Measurements from ENCODE around the gene CSNK2A3. TPM values are rescaled to one million over a fixed set of nuclear protein-coding genes. Genes with fewer than 3 reads are reported as not detected.

The CSNK2A3 gene
- total RNA-seq, 1 experiment from 2014 or later, result 1.4 TPM

- CTCF ChIA-PET, result no interaction called here
- no peaks in the 10 kb centered on the region for H3K27me3 ChIP-seq (replicated peaks; ENCODE audit: insufficient read depth, low read depth, low read length, poor library complexity)
- no peaks in the 10 kb centered on the region for H3K36me3 ChIP-seq (ENCODE audit: insufficient read depth, low read length, poor library complexity, severe bottlenecking)
- H3K27ac ChIP-seq (ENCODE audit: low read depth, low read length, poor library complexity, severe bottlenecking), result no peak overlapping the region
- TF ChIP-seq EZH2 (IDR thresholded peaks at IDR 0.05; ENCODE audit: borderline replicate concordance, low read depth, low read length, poor library complexity, severe bottlenecking), result no peak
- no peak for TF ChIP-seq CTCF (conservative IDR thresholded peaks at IDR 0.05; ENCODE audit: low read depth, low read length)
- intact Hi-C loops (cut with micrococcal nuclease; ENCODE audit: unreplicated experiment), result no loop called here
- POLR2A ChIA-PET (ENCODE audit: low non-redundant PET), result interaction anchor here (0.6 kb wide), 1 partner anchor 34 kb away, joined by 3 read pairs; no protein-coding TSS in a partner anchor
- no peaks in the 10 kb centered on the region for H3K9me3 ChIP-seq (ENCODE audit: low read depth, low read length, poor library complexity, severe bottlenecking)
- no peak overlapping the region for H3K4me3 ChIP-seq (ENCODE audit: low read depth, low read length, poor library complexity, severe bottlenecking)
- no peaks in the 10 kb centered on the region for H3K4me1 ChIP-seq (ENCODE audit: insufficient read depth, low read length, poor library complexity, severe bottlenecking)
- DNase-seq (ENCODE audit: low spot score), result no peak
- BruUV-seq (replicated peaks), result no TSS peak
These were observed 28.5 kb upstream of the CSNK2A3 start for GRCh38 chr11:11381471-11382105.

GRCh38 chr11:11380883-11381282, 27.8 kb upstream of the CSNK2A3 start:
- no peak overlapping the region for H3K27ac ChIP-seq (ENCODE audit: low read depth, low read length, poor library complexity, severe bottlenecking)
- H3K36me3 ChIP-seq (ENCODE audit: insufficient read depth, low read length, poor library complexity, severe bottlenecking), result no peaks in the 10 kb centered on the region
- DNase-seq (ENCODE audit: low spot score), result no peak
- TF ChIP-seq CTCF (conservative IDR thresholded peaks at IDR 0.05; ENCODE audit: low read depth, low read length) (no peak), EZH2 (IDR thresholded peaks at IDR 0.05; ENCODE audit: borderline replicate concordance, low read depth, low read length, poor library complexity, severe bottlenecking) (no peak)
- intact Hi-C loops (cut with micrococcal nuclease; ENCODE audit: unreplicated experiment), result no loop called here
- H3K4me1 ChIP-seq (ENCODE audit: insufficient read depth, low read length, poor library complexity, severe bottlenecking), result no peaks in the 10 kb centered on the region
- no peaks in the 10 kb centered on the region for H3K27me3 ChIP-seq (replicated peaks; ENCODE audit: insufficient read depth, low read depth, low read length, poor library complexity)
- no TSS peak for BruUV-seq (replicated peaks)
- POLR2A ChIA-PET (ENCODE audit: low non-redundant PET), result no interaction called here
- H3K9me3 ChIP-seq (ENCODE audit: low read depth, low read length, poor library complexity, severe bottlenecking), result no peaks in the 10 kb centered on the region
- no peak overlapping the region for H3K4me3 ChIP-seq (ENCODE audit: low read depth, low read length, poor library complexity, severe bottlenecking)
- CTCF ChIA-PET, result no interaction called here

DNA sequence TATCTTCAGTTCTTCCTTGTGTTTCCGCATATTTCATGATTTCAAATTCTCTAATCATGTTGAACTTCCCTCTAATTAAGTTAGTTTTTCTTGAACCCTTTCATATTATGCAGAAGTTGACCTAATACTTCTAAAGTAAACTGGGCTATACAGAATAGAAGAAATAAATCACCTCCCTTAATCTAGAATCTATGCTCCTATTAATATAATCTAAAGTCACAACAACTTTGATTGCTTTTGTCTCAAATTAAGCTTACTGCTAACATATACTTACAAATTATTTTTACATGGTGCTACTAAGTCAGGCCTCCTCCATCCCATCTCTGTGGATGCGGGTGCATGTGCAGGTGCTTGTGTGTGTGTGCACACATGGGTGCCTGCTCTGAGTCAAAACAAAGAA, 27.3 kb upstream of the CSNK2A3 start:
- ChIA-PET CTCF (no interaction called here), POLR2A (ENCODE audit: low non-redundant PET) (no interaction called here)
- TF ChIP-seq EZH2 (IDR thresholded peaks at IDR 0.05; ENCODE audit: borderline replicate concordance, low read depth, low read length, poor library complexity, severe bottlenecking), result no peak
- no peak for TF ChIP-seq CTCF (conservative IDR thresholded peaks at IDR 0.05; ENCODE audit: low read depth, low read length)
- Histone ChIP-seq H3K9me3 (ENCODE audit: low read depth, low read length, poor library complexity, severe bottlenecking) (no peaks in the 10 kb centered on the region), H3K36me3 (ENCODE audit: insufficient read depth, low read length, poor library complexity, severe bottlenecking) (no peaks in the 10 kb centered on the region), H3K27me3 (replicated peaks; ENCODE audit: insufficient read depth, low read depth, low read length, poor library complexity) (no peaks in the 10 kb centered on the region), H3K4me3 (ENCODE audit: low read depth, low read length, poor library complexity, severe bottlenecking) (no peak overlapping the region), H3K27ac (ENCODE audit: low read depth, low read length, poor library complexity, severe bottlenecking) (no peak overlapping the region), H3K4me1 (ENCODE audit: insufficient read depth, low read length, poor library complexity, severe bottlenecking) (no peaks in the 10 kb centered on the region)
- no TSS peak for BruUV-seq (replicated peaks)
- intact Hi-C loops (cut with micrococcal nuclease; ENCODE audit: unreplicated experiment), result no loop called here
- no peak for DNase-seq (ENCODE audit: low spot score)
